ENCODE results near the gene SPAST.
"Not testable (repeated sequence)": the region's sequence is repeated elsewhere in the genome, so short reads cannot be mapped to it uniquely, and the experiment has no call there.

DNA sequence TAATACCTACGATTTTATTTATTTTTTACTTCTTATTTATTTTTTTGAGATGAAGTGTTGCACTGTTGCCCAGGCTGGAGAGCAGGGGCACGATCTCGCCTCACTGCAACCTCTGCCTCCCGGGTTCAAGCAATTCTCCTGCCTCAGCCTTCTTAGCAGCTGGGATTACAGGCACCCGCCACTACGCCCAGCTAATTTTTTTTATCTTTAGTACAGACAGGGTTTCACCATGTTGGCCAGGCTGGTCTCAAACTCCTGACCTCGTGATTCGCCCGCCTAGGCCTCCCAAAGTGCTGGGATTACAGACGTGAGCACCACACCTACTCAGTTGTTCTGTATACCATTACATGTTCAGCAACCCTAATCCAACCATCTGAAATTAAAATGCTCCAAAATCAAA lies 100.9 kb downstream of the SPAST start:
- TF ChIP-seq, protein P1, sequence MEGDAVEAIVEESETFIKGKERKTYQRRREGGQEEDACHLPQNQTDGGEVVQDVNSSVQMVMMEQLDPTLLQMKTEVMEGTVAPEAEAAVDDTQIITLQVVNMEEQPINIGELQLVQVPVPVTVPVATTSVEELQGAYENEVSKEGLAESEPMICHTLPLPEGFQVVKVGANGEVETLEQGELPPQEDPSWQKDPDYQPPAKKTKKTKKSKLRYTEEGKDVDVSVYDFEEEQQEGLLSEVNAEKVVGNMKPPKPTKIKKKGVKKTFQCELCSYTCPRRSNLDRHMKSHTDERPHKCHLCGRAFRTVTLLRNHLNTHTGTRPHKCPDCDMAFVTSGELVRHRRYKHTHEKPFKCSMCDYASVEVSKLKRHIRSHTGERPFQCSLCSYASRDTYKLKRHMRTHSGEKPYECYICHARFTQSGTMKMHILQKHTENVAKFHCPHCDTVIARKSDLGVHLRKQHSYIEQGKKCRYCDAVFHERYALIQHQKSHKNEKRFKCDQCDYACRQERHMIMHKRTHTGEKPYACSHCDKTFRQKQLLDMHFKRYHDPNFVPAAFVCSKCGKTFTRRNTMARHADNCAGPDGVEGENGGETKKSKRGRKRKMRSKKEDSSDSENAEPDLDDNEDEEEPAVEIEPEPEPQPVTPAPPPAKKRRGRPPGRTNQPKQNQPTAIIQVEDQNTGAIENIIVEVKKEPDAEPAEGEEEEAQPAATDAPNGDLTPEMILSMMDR (IDR thresholded peaks at IDR 0.05 in 8 of 11, conservative IDR thresholded peaks at IDR 0.05 in 3 of 11), result not testable (repeated sequence)
- TF ChIP-seq POLR2A (IDR thresholded peaks at IDR 0.05), result not testable (repeated sequence)
